Activated CD8-positive, alpha-beta memory T cell treated with anti-CD3 and anti-CD28 coated beads for 36 hours (primary cell): Measurements from ENCODE around the gene HDGFL3. TPM values are rescaled to one million over a fixed set of nuclear protein-coding genes. Genes with fewer than 3 reads are reported as not detected.
"Not testable (repeated sequence)": the region's sequence is repeated elsewhere in the genome, so short reads cannot be mapped to it uniquely, and the experiment has no call there.

Source experiments
- CTCF ChIA-PET: fragments of 350-600 bp; sonication (Branson Sonifier 250); formaldehyde crosslinking; loops from one replicate; lab custom pipeline; 2021; ENCODE audit warnings: antibody characterized with exemption; lab: Charles Lee
- POLR2A ChIA-PET: fragments of 350-600 bp; sonication (Branson Sonifier 250); formaldehyde crosslinking; loops from one replicate; lab custom pipeline; 2021; ENCODE audit warnings: antibody characterized with exemption; lab: Charles Lee
- total RNA-seq, 2 experiments: library from RNA; stranded (reverse); gene quantifications; one replicate each; pipeline ENCODE4 v1.2.3, GENCODE V29; 2021

Gene HDGFL3
- 1 to 10 TPM; 6.9 to 7.4 TPM for total RNA-seq

DNA sequence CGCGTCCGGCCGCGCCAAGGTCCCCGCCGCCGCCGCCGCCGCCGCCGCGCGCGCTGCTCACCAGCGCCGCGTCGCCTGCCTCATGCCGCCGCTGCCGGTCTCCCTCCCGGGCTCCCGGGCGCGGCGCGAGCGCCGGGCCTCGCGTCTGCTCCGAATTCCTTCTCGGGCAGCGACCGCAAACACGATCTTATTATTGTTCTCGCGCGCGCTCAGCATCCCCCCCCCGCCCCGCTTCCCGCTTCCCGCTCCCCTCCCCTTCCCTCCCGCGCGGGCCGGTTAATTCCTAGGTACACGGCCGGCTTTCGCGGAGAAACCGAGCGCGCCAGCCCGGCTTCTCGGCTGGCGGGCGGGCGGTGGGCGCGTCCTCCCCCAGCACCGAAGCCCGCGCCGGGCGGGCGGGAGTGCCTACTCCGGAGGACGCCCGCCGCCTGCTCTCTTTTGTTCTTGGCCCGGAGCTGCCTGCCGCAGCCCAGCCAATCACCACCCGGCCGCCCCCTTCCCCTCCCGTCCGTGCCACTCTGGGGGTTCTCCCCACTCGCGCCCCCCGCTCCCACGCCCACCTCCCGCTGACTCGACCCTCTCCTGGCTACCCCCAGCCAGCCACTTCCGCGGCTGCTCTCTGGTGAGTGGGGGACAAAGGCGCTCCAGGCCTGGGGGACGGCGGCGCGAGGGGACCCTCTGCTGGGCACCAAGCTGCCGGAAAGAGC lies at the start of gene HDGFL3:
Gene HDGFL3, minus strand, starts transcription at position 164 of the 707 bp plus-strand sequence. CDS start 409 bp downstream, outside the sequence.
- POLR2A ChIA-PET = interaction anchor here (0.6 kb wide), 1 partner anchor 1908 kb away, joined by 4 read pairs; no protein-coding TSS in a partner anchor

DNA sequence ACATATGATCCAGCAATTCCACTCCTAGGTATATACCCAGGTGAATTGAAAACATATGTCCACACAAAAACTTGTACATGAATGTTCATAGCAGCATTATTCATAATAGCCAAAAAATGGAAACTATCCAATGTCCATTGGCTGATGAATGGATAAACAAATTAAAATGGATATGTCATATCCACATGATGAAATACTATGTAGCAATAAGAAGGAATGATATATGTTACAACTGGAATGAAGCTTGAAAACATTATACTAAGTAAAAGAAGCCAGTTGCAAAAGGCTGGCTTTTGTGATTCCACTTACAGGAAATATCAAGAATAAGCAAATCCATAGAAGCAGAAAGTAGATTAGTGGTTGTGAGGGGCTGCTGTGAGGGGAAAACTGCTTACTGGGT lies 43.2 kb upstream of the HDGFL3 start:
- CTCF ChIA-PET = no interaction called here
- POLR2A ChIA-PET = no interaction called here

More for the DNA sequence above, at the start of gene HDGFL3:
- CTCF ChIA-PET = interaction anchor here (0.8 kb wide), 1 partner anchor 197 kb away, joined by 3 read pairs; no protein-coding TSS in a partner anchor

DNA sequence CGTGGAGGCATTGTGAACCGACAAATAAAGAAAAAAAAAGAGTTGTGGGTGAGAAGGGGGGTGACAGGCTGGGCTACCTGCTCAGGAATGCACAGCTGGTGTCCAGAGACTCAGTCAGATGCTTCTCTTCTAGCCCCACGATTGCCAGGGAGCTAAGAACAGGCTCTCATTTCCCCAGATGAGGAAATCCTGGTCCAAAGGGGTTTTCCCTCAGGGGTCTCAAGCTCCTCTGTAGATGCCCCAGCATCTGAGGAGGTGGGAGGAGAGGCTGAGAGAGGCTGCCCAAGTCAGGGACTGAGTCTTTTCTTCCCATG lies 41.4 kb upstream of the HDGFL3 start:
- CTCF ChIA-PET = interaction anchor here (0.6 to 2.1 kb wide), 6 partner anchors 13 to 403 kb away, joined by 3 to 7 read pairs (median 4); no protein-coding TSS in a partner anchor
- POLR2A ChIA-PET = no interaction called here

DNA sequence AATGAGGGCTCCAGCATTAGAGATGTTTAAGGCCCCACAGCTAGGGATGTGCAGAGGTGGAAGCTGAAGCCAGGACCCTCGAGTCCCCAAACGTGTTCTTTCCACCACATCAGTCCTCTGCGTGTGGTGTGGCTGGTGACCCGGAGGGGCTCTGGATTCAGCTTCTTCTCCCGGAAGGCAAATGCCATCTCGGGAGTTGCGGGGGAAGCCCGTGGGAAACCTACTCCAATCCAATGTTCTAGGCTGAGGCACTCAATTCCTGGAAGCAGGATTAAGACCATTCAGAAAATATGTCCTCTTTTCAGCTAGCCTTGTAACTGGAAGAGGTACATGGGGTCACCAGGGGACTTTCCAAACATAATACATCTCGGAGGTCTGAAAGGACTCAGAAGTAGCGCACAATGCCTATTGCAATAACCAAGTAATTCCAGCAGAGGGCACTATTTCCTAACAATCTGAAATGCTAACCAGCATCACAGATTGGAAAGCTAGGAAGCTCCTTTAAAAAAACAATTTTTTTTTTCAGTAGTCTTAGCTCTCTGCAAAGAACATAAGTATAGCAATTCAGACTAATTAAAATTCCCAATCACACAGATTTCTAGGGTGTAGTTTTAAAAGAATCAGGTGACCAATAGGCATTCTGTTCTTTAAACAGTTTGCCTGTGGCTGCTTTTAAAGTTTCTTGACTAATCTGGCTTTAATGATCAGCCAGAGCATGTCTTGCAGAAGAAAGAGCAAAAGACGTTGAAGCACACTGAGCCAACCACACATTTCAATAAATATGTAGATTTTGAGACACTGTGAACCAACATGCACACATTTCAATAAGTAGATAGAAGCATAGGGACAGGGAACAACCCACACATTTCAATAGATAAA lies 40.8 kb upstream of the HDGFL3 start:
- CTCF ChIA-PET = interaction anchor here (0.6 to 2.1 kb wide), 6 partner anchors 12 to 404 kb away, joined by 3 to 7 read pairs (median 4); no protein-coding TSS in a partner anchor
- POLR2A ChIA-PET = no interaction called here

DNA sequence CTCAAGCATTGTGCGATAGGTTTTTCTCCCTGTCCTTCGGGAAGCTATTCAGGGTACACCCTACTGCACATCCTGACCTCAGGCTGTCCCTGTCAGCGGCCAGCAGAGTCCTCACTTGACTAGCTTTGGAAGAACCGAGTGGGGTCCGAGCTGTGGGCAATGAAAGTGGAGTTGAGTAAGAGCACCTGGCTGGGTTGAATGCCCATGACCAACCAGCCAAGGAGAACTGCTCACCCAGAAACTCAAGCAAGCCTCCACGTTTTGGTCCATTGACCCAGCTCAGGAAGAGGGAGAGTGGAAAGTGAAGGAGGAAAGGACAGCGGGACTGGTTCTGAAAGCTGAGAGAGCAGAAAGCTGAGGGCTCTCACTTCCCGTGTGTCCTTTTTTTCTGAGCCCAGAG lies 36.0 kb upstream of the HDGFL3 start:
- POLR2A ChIA-PET = no interaction called here

DNA sequence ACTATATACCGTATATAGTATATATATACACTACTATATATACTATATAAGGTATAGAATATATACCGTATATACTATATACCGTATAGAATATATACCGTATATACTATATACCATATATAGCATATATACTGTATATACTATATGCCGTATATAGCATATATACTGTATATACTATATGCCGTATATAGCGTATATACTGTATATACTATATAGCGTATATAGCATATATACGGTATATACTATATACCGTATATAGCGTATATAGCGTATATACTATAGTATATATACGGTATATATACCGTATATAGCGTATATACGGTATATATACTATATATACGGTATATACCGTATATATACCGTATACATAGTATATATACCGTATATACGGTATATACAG lies 22.6 kb upstream of the HDGFL3 start:
- ChIA-PET POLR2A (no interaction called here), CTCF (no interaction called here)

More for the DNA sequence above, 36.0 kb upstream of the HDGFL3 start:
- CTCF ChIA-PET = no interaction called here

DNA sequence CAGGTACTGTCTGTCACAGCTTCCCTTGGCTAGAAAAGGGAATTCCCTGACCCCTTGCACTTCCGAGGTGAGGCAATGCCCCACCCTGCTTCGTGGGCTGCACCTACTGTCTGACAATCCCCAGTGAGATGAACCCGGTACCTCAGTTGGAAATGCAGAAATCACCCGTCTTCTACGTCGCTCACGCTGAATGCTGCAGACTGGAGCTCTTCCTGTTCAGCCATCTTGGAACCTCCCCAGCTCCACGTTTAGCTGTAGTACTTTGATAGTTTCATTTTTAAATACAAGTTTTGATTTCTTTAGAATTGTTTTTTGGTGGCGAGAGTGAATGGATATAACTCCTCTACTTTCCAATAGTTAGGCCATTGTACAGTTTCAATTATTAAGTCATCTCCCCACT lies 17.8 kb upstream of the HDGFL3 start:
- CTCF ChIA-PET = no interaction called here
- POLR2A ChIA-PET = no interaction called here

DNA sequence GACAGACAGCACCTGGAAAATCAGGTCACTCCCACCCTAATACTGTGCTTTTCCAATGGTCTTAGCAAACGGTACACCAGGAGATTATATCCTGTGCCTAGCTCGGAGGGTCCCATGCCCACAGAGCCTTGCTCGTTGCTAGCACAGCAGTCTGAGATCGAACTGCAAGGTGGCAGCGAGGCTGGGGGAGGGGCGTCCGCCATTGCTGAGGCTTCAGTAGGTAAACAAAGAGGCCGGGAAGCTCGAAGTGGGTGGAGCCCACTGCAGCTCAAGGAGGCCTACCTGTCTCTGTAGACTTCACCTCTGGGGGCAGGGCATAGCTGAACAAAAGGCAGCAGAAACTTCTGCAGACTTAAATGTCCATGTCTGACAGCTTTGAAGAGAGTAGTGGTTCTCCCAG lies 14.2 kb upstream of the HDGFL3 start:
- CTCF ChIA-PET, POLR2A ChIA-PET: not testable (repeated sequence)

DNA sequence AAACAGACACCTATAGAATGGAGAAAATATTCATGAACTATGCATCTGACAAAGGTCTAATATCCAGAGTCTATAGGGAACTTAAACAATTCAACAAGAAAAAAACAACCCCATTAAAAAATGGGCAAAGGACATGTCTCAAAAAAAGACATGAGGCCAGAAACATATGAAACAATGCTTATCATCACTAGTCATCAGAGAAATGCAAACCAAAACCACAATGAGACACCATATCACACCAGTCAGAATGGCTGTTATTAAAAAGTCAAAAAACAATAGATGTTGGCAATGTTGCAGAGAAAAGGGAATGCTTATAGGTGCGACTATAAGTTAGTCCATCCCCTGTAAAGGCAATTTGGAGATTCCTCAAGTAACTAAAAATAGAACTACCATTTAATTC lies 11.4 kb upstream of the HDGFL3 start:
- ChIA-PET CTCF (no interaction called here), POLR2A (no interaction called here)

DNA sequence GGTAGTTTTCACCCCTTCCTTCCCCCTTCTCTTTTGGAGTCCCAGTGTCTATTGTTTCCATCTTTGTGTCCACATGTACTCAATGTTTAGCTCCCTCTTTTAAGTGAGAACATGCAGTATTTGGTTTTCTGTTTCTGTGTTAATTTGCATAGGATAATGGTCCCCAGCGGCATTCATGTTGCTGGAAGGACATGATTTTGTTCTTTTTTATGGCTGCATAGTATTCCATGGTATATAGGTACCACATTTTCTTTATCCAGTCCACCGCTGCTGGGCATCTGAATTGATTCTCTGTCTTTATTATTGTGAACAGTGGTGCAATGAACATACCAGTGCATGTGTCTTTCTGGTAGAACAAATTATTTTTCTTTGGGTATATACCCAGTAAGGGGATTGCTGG lies 7.7 kb upstream of the HDGFL3 start:
- ChIA-PET POLR2A (no interaction called here), CTCF (no interaction called here)

DNA sequence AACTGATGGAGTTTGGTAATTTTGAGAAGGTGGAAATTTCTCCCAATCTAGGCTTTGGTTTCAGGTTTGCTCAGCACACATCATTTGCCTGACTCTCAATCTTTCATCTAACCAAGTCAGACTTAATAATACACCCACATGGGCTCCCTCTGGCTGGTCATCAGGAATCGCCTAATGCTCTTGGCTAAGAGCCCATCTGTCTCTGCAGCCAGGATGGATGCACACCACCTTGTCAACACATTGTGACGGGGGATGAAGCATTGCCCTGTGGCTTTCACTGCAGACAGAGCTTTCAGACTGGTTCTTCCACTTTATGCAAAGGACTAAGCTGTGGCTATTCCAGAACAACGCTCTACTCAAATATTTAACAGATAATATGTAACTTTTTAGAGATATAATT lies 3.0 kb upstream of the HDGFL3 start:
- ChIA-PET CTCF (no interaction called here), POLR2A (no interaction called here)

DNA sequence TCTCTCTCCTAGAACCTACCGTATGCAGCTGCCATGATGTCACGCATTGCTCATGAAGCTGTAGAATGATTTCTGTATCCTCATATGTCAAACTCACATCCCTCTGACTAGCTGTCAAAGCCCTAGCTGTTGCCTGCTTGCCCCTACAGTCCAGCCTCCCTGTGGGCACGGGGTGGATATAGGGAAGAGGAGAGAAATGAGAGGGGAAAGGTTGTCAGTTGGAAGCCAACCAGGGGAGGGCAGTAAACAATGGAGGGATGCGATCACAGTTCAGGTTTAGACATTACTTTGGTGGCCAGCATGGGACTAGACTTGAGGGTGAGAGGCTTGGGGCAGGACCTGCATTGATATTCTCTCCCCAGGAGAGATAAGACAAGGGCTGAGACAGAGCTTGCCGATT lies 1.7 kb upstream of the HDGFL3 start:
- ChIA-PET CTCF (no interaction called here), POLR2A (no interaction called here)

DNA sequence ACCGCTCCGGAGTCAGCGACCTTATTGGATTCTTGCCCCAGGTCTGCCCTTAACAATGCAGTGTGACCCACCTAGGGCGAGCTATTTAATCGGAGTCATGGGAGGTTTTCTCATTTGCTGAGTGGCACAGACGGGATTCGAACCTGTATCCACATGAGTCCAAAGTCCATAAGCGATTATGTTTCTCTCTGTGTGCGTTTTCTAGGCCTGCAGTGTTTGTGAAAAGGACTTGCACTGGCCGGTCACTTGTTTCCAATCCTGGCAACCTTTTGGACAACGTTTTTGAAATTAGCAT lies 691 bp upstream of the HDGFL3 start:
- ChIA-PET CTCF (interaction anchor here (0.8 kb wide), 1 partner anchor 197 kb away, joined by 3 read pairs; no protein-coding TSS in a partner anchor), POLR2A (interaction anchor here (0.6 kb wide), 1 partner anchor 1908 kb away, joined by 4 read pairs; no protein-coding TSS in a partner anchor)

DNA sequence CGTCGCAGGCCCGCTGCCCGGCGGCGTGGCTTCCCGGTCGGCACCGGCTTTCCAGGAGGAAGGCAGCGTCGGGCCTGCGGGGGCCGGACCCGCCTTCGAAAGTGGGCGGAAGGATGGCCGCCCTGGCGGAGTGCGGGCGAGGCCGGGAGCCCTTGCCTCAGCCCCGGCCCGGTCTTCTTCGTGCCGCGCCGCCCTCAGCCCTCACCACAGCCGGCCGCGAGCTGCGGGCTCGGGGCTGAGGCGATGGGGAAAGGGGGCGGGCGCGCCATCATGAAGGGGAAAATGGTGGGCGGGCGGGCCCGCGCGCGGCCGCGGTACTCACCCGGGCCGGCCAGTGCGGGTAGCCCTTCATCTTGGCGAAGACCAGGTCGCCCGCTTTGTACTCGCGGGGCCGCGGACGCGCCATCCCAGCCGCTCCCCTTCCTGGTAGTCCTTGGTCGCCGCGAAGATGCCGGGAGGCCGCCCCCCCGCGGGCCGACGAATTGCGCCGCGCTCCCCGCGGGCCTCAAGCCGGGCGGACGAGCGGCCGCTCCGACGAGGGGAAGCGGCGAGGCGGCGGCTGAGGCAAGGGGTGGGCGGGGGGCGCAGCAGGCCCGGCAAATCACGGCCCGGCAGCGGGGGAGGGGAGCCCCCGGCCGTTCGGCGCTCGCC lies 489 bp downstream of the HDGFL3 start:
- POLR2A ChIA-PET = no interaction called here
- CTCF ChIA-PET = no interaction called here

DNA sequence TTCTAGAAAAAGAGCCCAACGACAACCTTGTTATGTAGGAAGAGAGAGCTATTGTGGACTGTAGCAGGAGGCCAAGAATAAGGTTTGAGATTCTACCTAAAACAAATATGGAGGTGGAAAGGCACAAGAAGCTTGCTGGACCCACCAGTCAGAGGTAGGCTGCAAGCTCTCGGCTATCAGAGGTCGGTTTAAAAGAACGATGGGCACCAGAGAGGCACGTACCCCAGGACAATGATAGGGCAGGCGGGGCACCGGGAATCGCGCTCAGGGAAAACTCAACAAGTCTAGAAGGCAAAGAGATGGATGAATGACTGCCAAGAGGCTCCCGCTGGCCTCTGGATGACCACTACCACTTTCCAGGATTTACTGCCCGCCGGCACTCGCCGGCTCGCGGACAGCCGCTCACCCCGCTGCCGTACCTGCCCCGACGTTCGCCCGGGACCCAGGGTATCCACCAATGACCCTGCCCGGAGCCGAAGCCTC lies 1.1 kb downstream of the HDGFL3 start:
- ChIA-PET CTCF (no interaction called here), POLR2A (no interaction called here)

DNA sequence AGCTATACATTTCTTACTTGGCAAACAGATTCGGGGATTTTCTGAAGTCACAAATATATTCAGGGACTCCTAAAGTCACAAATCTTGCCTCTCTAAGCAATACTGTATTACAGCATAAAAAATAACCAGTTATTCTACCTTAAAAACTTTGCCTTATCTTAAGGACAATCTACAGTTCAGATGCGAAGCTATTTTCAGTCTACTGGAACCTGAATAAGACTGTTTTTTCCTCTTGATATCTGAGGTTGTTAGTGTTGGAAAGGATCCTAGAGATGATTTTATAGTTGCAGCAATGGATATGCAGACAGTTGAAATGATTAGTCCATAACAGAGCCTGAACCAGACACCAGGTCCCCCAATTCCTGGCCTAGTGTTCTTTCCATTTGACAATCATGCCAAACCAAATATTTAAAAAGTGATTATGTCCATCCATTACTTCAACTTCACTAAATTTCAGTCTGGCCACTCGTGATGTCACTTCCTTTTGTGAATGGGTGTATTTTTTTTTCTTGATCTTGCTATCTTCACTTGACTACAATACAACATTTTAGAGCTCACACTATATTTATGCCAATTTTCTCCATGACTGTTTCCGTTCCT lies 1.8 kb downstream of the HDGFL3 start:
- CTCF ChIA-PET = no interaction called here
- POLR2A ChIA-PET = no interaction called here

DNA sequence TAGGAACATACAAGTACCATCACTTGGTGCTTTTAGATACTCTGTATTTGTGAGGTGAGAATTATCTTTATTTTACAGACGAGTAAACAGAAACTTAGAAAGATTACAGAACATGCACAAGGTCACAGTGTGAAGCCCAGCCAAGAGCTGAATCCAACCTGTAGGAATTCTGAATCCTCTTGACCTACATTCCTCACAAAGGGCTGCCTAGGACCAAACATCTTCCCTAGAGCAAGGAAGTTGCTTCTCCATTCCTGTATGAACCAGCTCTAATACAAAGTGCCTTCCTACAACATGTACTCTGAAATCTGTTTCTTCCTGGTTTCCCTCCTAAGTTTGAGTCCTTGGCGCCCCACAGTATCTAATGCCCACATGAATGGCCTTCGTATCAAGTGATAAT lies 2.9 kb downstream of the HDGFL3 start:
- POLR2A ChIA-PET = no interaction called here
- CTCF ChIA-PET = no interaction called here

DNA sequence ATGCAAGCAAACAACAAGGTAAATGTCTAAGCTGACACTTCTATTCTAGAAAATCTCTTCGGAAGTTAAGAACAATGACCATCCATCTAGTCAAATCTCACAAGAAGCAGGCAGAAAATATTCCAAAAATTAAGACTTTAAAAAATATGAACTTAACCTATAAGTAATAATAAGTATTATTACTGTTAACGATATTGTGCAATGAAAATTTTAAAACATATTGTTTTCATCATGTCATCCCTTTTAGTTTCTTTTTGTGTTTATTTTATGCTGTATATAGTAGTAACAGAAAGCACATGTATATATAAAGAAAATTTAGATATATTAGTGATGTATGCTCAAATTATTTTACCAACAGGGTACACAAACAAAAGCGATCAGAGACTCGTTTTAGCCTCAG lies 4.1 kb downstream of the HDGFL3 start:
- ChIA-PET POLR2A (no interaction called here), CTCF (no interaction called here)

DNA sequence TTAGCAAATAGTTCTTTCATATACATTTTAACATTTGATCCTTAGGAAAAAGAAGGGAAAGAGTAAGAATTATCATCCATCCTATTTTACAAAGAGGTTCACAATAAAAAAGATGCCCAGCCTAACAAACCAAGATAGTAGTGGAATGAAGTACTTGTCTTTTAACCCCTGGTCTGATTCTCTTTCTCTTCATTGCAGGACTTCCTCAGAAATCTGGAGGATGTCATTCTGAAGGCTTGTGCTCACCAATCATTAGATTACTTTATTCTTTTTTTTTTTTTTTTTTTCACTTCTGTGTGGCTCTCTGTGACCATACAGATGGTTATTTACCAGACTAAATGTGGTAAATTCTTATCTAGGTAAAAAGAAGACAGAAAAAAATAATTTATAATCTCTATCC lies 7.0 kb downstream of the HDGFL3 start:
- ChIA-PET CTCF (no interaction called here), POLR2A (no interaction called here)

DNA sequence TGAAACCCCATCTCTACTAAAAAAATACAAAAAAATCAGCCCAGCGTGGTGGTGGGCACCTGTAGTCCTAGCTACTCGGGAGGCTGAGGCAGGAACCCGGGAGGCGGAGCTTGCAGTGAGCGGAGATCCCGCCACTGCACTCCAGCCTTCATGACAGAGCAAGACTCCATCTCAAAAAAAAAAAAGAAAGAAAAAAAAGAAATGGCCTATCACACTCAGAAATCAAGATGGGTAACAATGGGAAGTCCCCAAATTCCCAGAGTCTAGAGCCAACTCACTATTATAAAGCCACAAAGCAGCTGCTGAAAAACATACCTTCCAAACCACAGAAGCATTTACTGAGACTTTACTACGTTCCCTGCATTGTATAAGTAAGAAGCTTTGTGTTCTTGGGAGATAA lies 7.5 kb downstream of the HDGFL3 start:
- ChIA-PET CTCF (no interaction called here), POLR2A (interaction anchor here (0.8 kb wide), 1 partner anchor 133 kb away, joined by 3 read pairs; the partner anchor contains the start of gene BTBD1)
